GM12878 (cell line): ENCODE data around the gene DES. TPM values are rescaled to one million over a fixed set of nuclear protein-coding genes. Genes with fewer than 3 reads are reported as not detected.

ENCODE experiments used
- ATAC-seq: fragments of 200-7000 bp; cut with Tn5 transposase; 3 replicates; pipeline ENCODE4 v1.9.1; 2020; ENCODE audit warnings: mild to moderate bottlenecking, moderate library complexity
- BruUV-seq: library from RNA; stranded (reverse); fragments of 400-500 nt; replicated peaks from 2 replicates; lab custom pipeline; 2021; lab: Mats Ljungman, UMichigan
- CTCF ChIA-PET: fragments of 300-600 bp; sonication (Branson Sonifier 250); formaldehyde crosslinking; extraction: SDS; loops from one replicate; lab custom pipeline; 2021; ENCODE audit warnings: inconsistent platforms; lab: Yijun Ruan, JAX
- POLR2A ChIA-PET: fragments of 350-600 bp; formaldehyde crosslinking; extraction: SDS; loops from one replicate; lab custom pipeline; 2021; ENCODE audit warnings: inconsistent platforms; lab: Charles Lee
- RAD21 ChIA-PET: fragments of 300-600 bp; sonication (Branson Sonifier 250); formaldehyde crosslinking; loops from one replicate; lab custom pipeline; 2023; ENCODE audit warnings: antibody characterized with exemption; ENCODE audit not compliant: unreplicated experiment; lab: Charles Lee
- SMC1A ChIA-PET: fragments of 300-600 bp; sonication (Branson Sonifier 250); formaldehyde crosslinking; loops from one replicate; lab custom pipeline; 2023; ENCODE audit not compliant: unreplicated experiment, uncharacterized antibody; lab: Charles Lee
- DNase-seq: peaks from one replicate; pipeline ENCODE4 v3.0.0-alpha.2; 2011; ENCODE audit warnings: low read depth, low spot score
- FAIRE-seq: peaks from 3 replicates; lab custom pipeline; 2011; peaks lifted over from hg19 to GRCh38; lab: Jason Lieb, UNC
- H2AFZ ChIP-seq: 2 replicates; pipeline ENCODE4 v1.6.0; 2011; ENCODE audit warnings: low read depth, low read length, control low read depth; ENCODE audit not compliant: control insufficient read depth
- H3K27ac ChIP-seq: 2 replicates; pipeline ENCODE4 v1.5.1; 2011; ENCODE audit warnings: control low read depth; ENCODE audit not compliant: control insufficient read depth, insufficient read depth
- H3K27me3 ChIP-seq, 2 experiments: replicated peaks in 1 of 2; 2 replicates each; pipeline versions ENCODE4 v1.6.0 to v1.6.1; 2011; ENCODE audit warnings: low read length in 1 of 2; ENCODE audit not compliant: control insufficient read depth in 2 of 2, insufficient read depth in 2 of 2
- H3K36me3 ChIP-seq, 2 experiments: 2 replicates each; pipeline ENCODE4 v1.5.1; 2011; ENCODE audit warnings: low read length in 1 of 2; ENCODE audit not compliant: control insufficient read depth in 2 of 2, insufficient read depth in 2 of 2
- H3K4me1 ChIP-seq: 2 replicates; pipeline ENCODE4 v1.6.1; 2011; ENCODE audit warnings: mild to moderate bottlenecking, low read length, moderate library complexity, mixed read lengths; ENCODE audit not compliant: control insufficient read depth, insufficient read depth
- H3K4me2 ChIP-seq: 2 replicates; pipeline ENCODE4 v1.6.0; 2011; ENCODE audit warnings: control low read depth; ENCODE audit not compliant: control insufficient read depth, insufficient read depth
- H3K4me3 ChIP-seq: fragments of 200-600 bp; sonication (generic); 2 replicates; pipeline ENCODE4 v1.5.1; 2016
- H3K79me2 ChIP-seq: 2 replicates; pipeline ENCODE4 v1.6.0; 2011; ENCODE audit warnings: low read length; ENCODE audit not compliant: control insufficient read depth, insufficient read depth
- H3K9ac ChIP-seq: 2 replicates; pipeline ENCODE4 v1.8.0; 2011; ENCODE audit warnings: low read length, control low read depth, mixed read lengths; ENCODE audit not compliant: control insufficient read depth, insufficient read depth
- H3K9me3 ChIP-seq: replicated peaks from 3 replicates; pipeline ENCODE4 v1.5.1; 2011; ENCODE audit warnings: mild to moderate bottlenecking, low read length; ENCODE audit not compliant: control insufficient read depth, insufficient read depth
- H4K20me1 ChIP-seq: 2 replicates; pipeline ENCODE4 v1.6.0; 2011; ENCODE audit not compliant: control insufficient read depth, insufficient read depth
- ATF7 ChIP-seq: fragments of 450-650 bp; IDR thresholded peaks from 2 replicates; pipeline ENCODE4 v1.6.1; 2016; ENCODE audit warnings: low read depth, mild to moderate bottlenecking
- ELK1 ChIP-seq: IDR thresholded peaks from 2 replicates; pipeline ENCODE4 v1.6.1; 2012; ENCODE audit warnings: low read depth, low read length, improper control_type of control experiment
- ESRRA ChIP-seq: IDR thresholded peaks from 2 replicates; pipeline ENCODE4 v1.6.1; 2012; ENCODE audit warnings: mild to moderate bottlenecking, low read length, improper control_type of control experiment
- EZH2 ChIP-seq: IDR thresholded peaks from 2 replicates; pipeline ENCODE4 v1.6.1; 2012; ENCODE audit warnings: low read depth, mild to moderate bottlenecking, control low read depth, inconsistent platforms, low read length, borderline replicate concordance; ENCODE audit not compliant: control insufficient read depth
- MXI1 ChIP-seq: fragments of 150-350 bp; IDR thresholded peaks from 2 replicates; pipeline ENCODE4 v1.6.1; 2011; ENCODE audit warnings: low read depth, mild to moderate bottlenecking, inconsistent platforms, low read length, improper control_type of control experiment
- RB1 ChIP-seq: fragments of 450-650 bp; formaldehyde crosslinking; IDR thresholded peaks from 2 replicates; pipeline ENCODE4 v1.6.1; 2017; ENCODE audit warnings: mild to moderate bottlenecking, borderline replicate concordance
- TCF3 ChIP-seq: IDR thresholded peaks from 2 replicates; pipeline ENCODE4 v1.6.1; 2012; ENCODE audit warnings: low read depth, mild to moderate bottlenecking, low read length, borderline replicate concordance; ENCODE audit not compliant: insufficient read depth
- WGBS: methylation state at CpG from one replicate; pipeline ENCODE4 v1.1.6; 2016; ENCODE audit warnings: low lambda C conversion rate; ENCODE audit not compliant: insufficient replicate concordance, insufficient coverage; ENCODE audit errors: missing lambda C conversion rate; 5-methylcytosine and 5-hydroxymethylcytosine counted together
- in situ Hi-C: fragments of 300-500 bp; cut with MboI; formaldehyde crosslinking; loops from 9 replicates; pipeline ENCODE4 v1.14.3; 2018; ENCODE audit warnings: mixed read lengths
- intact Hi-C: fragments of 100-400 bp; cut with micrococcal nuclease; formaldehyde crosslinking; loops from one replicate; pipeline ENCODE4 v1.14.2; 2022; ENCODE audit not compliant: unreplicated experiment
- polyA plus RNA-seq, 11 experiments: library from polyadenylated mRNA; depleted of rRNA in 4 of 11; unstranded in 6 of 11; stranded (reverse) in 5 of 11; fragments of >200 nt; fragmentation: Nextera tagmentation in 4 of 11; fragmentation: Illumina TruSeq in 1 of 11; extraction: Ambion mirVana in 4 of 11; extraction: Trizol in 1 of 11; gene quantifications; 1 replicate in 1 of 11; 2 replicates in 10 of 11; pipeline versions ENCODE4 v1.2.1 to v1.2.3, GENCODE V29; 2011 to 2016; ENCODE audit warnings: inconsistent platforms in 2 of 11, missing spikeins in 2 of 11, low read depth in 1 of 11
- total RNA-seq, 4 experiments: library from RNA; depleted of rRNA in 3 of 4; stranded (reverse); fragments of >200 nt in 3 of 4; fragmentation: Illumina TruSeq in 1 of 4; extraction: Trizol in 1 of 4; gene quantifications; 2 replicates each; pipeline versions ENCODE4 v1.2.1 to v1.2.3, GENCODE V29; 2013 to 2021
- TF ChIP-seq, protein P1 (sequence below), 3 experiments: IDR thresholded peaks in 2 of 3; conservative IDR thresholded peaks in 1 of 3; 2 replicates each; pipeline ENCODE4 v1.5.1; 2011; ENCODE audit warnings: low read depth in 3 of 3, low read length in 3 of 3, mild to moderate bottlenecking in 3 of 3, control low read depth in 2 of 3, moderate library complexity in 2 of 3, inconsistent platforms in 1 of 3, mixed read lengths in 1 of 3; ENCODE audit not compliant: control insufficient read depth in 2 of 3, insufficient read depth in 1 of 3; ENCODE audit errors: extremely low read depth in 1 of 3

Gene DES
- total and polyA plus RNA-seq, 10 of the 15 experiments (the other 5 are each of a cell fraction or from before 2014, with no cell fraction given), result 0.80 TPM; not detected in 9

- TF ChIP-seq, protein P1, sequence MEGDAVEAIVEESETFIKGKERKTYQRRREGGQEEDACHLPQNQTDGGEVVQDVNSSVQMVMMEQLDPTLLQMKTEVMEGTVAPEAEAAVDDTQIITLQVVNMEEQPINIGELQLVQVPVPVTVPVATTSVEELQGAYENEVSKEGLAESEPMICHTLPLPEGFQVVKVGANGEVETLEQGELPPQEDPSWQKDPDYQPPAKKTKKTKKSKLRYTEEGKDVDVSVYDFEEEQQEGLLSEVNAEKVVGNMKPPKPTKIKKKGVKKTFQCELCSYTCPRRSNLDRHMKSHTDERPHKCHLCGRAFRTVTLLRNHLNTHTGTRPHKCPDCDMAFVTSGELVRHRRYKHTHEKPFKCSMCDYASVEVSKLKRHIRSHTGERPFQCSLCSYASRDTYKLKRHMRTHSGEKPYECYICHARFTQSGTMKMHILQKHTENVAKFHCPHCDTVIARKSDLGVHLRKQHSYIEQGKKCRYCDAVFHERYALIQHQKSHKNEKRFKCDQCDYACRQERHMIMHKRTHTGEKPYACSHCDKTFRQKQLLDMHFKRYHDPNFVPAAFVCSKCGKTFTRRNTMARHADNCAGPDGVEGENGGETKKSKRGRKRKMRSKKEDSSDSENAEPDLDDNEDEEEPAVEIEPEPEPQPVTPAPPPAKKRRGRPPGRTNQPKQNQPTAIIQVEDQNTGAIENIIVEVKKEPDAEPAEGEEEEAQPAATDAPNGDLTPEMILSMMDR (IDR thresholded peaks at IDR 0.05 in 2 of 3, conservative IDR thresholded peaks at IDR 0.05 in 1 of 3; ENCODE audit: control insufficient read depth in 2 of 3, extremely low read depth in 1 of 3, insufficient read depth in 1 of 3, low read depth in 3 of 3, low read length in 3 of 3), result peak; percentile 82 to 99 (median 86)
- TF ChIP-seq TCF3 (no peak), EZH2 (no peak), RB1 (no peak), ATF7 (no peak), ELK1 (no peak)
- TF ChIP-seq, all 136 proteins: peak for 6
These were observed 41.5 kb downstream of the DES start (continued) for GRCh38 chr2:219459460-219460311.

DNA sequence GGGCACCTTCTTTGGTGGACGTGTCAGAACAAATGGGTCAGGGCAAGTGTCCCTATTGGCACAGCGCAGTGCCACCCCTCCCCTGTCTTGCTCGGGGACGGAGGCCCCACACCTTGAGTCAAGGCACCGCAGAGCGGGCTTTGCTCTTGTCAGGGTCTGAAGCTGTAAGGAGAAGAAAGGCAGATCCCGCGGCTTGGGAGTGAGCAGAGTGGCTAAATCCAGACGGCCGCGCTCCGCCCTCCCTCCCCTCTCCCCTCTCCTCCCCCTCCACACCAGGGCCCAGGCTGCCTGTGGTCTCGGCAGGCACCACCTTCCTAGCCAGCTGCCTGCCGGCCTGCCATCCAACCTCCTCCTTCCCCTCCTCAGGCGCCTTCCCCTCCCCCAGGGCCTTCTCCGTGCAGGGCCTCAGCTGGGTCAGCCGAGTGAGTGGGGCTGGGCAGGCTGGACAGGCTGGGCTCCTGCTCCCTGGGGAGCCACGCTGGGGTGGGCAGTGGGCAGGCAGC, 42.3 kb downstream of the DES start:
- SMC1A ChIA-PET, result interaction anchor here (1.6 kb wide), 1 partner anchor 70 kb away, joined by 3 read pairs; no protein-coding TSS in a partner anchor
- Histone ChIP-seq H2AFZ (no peak overlapping the region), H3K4me3 (no peak overlapping the region), H3K4me2 (no peak overlapping the region), H4K20me1 (no peaks in the 10 kb centered on the region), H3K36me3 (no peaks in the 10 kb centered on the region), H3K27me3 (peaks cover 0 to 2% of the 10 kb centered on the region in 2 experiments; a peak in 2 of 4 replicates), H3K4me1 (no peaks in the 10 kb centered on the region), H3K9me3 (no peaks in the 10 kb centered on the region), H3K9ac (no peak overlapping the region), H3K79me2 (no peaks in the 10 kb centered on the region), H3K27ac (no peak overlapping the region)
- intact Hi-C loops (no loop called here), in situ Hi-C loops (no loop called here)
- RAD21 ChIA-PET, result interaction anchor here (1.7 kb wide), 1 partner anchor 70 kb away, joined by 6 read pairs; no protein-coding TSS in a partner anchor
- ATAC-seq, result no peak
- 61% methylated on average over 12 of the region's 18 CpGs for WGBS
- POLR2A ChIA-PET, result no interaction called here
- no peak for FAIRE-seq
- BruUV-seq, result no TSS peak
- TF ChIP-seq MXI1 (no peak), ESRRA (no peak)
- DNase-seq, result no peak
- CTCF ChIA-PET, result interaction anchor here (0.9 to 1.8 kb wide), 4 partner anchors 9 to 69 kb away, joined by 3 to 10 read pairs (median 5); no protein-coding TSS in a partner anchor
